NCI-H82 treated with DMSO at 0.1 percent for 48 hours (cell line): Measurements from ENCODE around the gene GMEB2.
"Not testable (repeated sequence)": the region's sequence is repeated elsewhere in the genome, so short reads cannot be mapped to it uniquely, and the experiment has no call there.

ENCODE experiments used
- DNase-seq: peaks from one replicate; lab custom pipeline; 2025; ENCODE audit not compliant: unreplicated experiment; lab: John Stamatoyannopoulos, UW

GMEB2 gene

GRCh38 chr20:63617092-63617875 lies 9.6 kb downstream of the GMEB2 start:
- DNase-seq: no peak

GRCh38 chr20:63613863-63614594 lies 12.9 kb downstream of the GMEB2 start:
- DNase-seq: not testable (repeated sequence)

GRCh38 chr20:63612276-63612931 lies 14.5 kb downstream of the GMEB2 start:
- no peak for DNase-seq

GRCh38 chr20:63611646-63612045 lies 15.3 kb downstream of the GMEB2 start:
- DNase-seq: no peak

- no peak for DNase-seq
Observed at GRCh38 chr20:63610581-63611435, 16.1 kb downstream of the GMEB2 start.

- DNase-seq: no peak
Observed at GRCh38 chr20:63606686-63607085, 20.2 kb downstream of the GMEB2 start.

- DNase-seq: no peak
Observed at GRCh38 chr20:63602321-63602720, 24.6 kb downstream of the GMEB2 start.

- not testable (repeated sequence) for DNase-seq
Observed at GRCh38 chr20:63601679-63602078, 25.2 kb downstream of the GMEB2 start.

- no peak for DNase-seq
Observed at GRCh38 chr20:63599396-63600050, 27.4 kb downstream of the GMEB2 start.

GRCh38 chr20:63598479-63599395 lies 28.2 kb downstream of the GMEB2 start:
- DNase-seq: no peak

GRCh38 chr20:63597651-63598478 lies 29.0 kb downstream of the GMEB2 start:
- no peak for DNase-seq

GRCh38 chr20:63596423-63596822 lies 30.5 kb downstream of the GMEB2 start:
- DNase-seq: no peak

- no peak for DNase-seq
Observed at GRCh38 chr20:63595416-63596127, 31.3 kb downstream of the GMEB2 start.

- no peak for DNase-seq
Observed at GRCh38 chr20:63594043-63594561, 32.8 kb downstream of the GMEB2 start.

- DNase-seq: no peak
Observed at GRCh38 chr20:63592661-63593060, 34.2 kb downstream of the GMEB2 start.

GRCh38 chr20:63591786-63592355 lies 35.0 kb downstream of the GMEB2 start:
- DNase-seq: no peak

GRCh38 chr20:63591147-63591533 lies 35.8 kb downstream of the GMEB2 start:
- no peak for DNase-seq
